Measurements from ENCODE around the gene AMOTL1. TPM values are rescaled to one million over a fixed set of nuclear protein-coding genes. Genes with fewer than 3 reads are reported as not detected.
"Not testable (repeated sequence)": the region's sequence is repeated elsewhere in the genome, so short reads cannot be mapped to it uniquely, and the experiment has no call there.

The AMOTL1 gene
- total RNA-seq, 4 donors from 2014 or later, result 32.0 to 67.6 (median 56.8) TPM

- ATAC-seq (ENCODE audit: low FRiP score), result no peak
- DNase-seq (ENCODE audit: low spot score), result no peak
- TF ChIP-seq CTCF (IDR thresholded peaks at IDR 0.05), result no peak
These were observed 37.9 kb downstream of the AMOTL1 start for GRCh38 chr11:94806014-94806413.

- ATAC-seq (ENCODE audit: low FRiP score) (no peak), DNase-seq (ENCODE audit: low spot score) (no peak)
- no peak for TF ChIP-seq CTCF (IDR thresholded peaks at IDR 0.05)
These were observed 38.3 kb downstream of the AMOTL1 start for GRCh38 chr11:94806419-94806818.

- ATAC-seq (ENCODE audit: low FRiP score) (no peak), DNase-seq (ENCODE audit: low spot score) (no peak)
- TF ChIP-seq CTCF (IDR thresholded peaks at IDR 0.05), result no peak
These were observed 41.1 kb downstream of the AMOTL1 start for GRCh38 chr11:94809251-94809650.

- not testable (repeated sequence) for DNase-seq (ENCODE audit: low spot score); ATAC-seq (ENCODE audit: low FRiP score)
These were observed 44.9 kb downstream of the AMOTL1 start for GRCh38 chr11:94812724-94813720.

- TF ChIP-seq CTCF (IDR thresholded peaks at IDR 0.05), result no peak
- no peak for ATAC-seq (ENCODE audit: low FRiP score)
- DNase-seq (ENCODE audit: low spot score), result no peak
These were observed 46.3 kb downstream of the AMOTL1 start for GRCh38 chr11:94814272-94814976.

GRCh38 chr11:94815705-94816344 lies 47.7 kb downstream of the AMOTL1 start:
- no peak for TF ChIP-seq CTCF (IDR thresholded peaks at IDR 0.05)
- ATAC-seq (ENCODE audit: low FRiP score), result no peak
- no peak for DNase-seq (ENCODE audit: low spot score)

GRCh38 chr11:94820480-94820879 lies 52.3 kb downstream of the AMOTL1 start:
- no peak for ATAC-seq (ENCODE audit: low FRiP score)
- no peak for DNase-seq (ENCODE audit: low spot score)
- no peak for TF ChIP-seq CTCF (IDR thresholded peaks at IDR 0.05)
